ENCODE data around the gene KRT15. TPM values are rescaled to one million over a fixed set of nuclear protein-coding genes. Genes with fewer than 3 reads are reported as not detected.

Gene KRT15
- total RNA-seq, 6 experiments from 2014 or later: not detected

GRCh38 chr17:41531993-41532392 lies 13.3 kb upstream of the KRT15 start:
- DNase-seq (no peak), ATAC-seq (no peak)
- Histone ChIP-seq H3K9me3 (no peaks in the 10 kb centered on the region), H3K4me3 (no peak overlapping the region), H3K36me3 (no peaks in the 10 kb centered on the region), H3K4me1 (no peaks in the 10 kb centered on the region), H3K27me3 (peaks cover 0 to 8% of the 10 kb centered on the region in 2 donors), H3K27ac (no peak overlapping the region)
- TF ChIP-seq POLR2A (IDR thresholded peaks at IDR 0.05): no peak
- TF ChIP-seq, protein P1, sequence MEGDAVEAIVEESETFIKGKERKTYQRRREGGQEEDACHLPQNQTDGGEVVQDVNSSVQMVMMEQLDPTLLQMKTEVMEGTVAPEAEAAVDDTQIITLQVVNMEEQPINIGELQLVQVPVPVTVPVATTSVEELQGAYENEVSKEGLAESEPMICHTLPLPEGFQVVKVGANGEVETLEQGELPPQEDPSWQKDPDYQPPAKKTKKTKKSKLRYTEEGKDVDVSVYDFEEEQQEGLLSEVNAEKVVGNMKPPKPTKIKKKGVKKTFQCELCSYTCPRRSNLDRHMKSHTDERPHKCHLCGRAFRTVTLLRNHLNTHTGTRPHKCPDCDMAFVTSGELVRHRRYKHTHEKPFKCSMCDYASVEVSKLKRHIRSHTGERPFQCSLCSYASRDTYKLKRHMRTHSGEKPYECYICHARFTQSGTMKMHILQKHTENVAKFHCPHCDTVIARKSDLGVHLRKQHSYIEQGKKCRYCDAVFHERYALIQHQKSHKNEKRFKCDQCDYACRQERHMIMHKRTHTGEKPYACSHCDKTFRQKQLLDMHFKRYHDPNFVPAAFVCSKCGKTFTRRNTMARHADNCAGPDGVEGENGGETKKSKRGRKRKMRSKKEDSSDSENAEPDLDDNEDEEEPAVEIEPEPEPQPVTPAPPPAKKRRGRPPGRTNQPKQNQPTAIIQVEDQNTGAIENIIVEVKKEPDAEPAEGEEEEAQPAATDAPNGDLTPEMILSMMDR (IDR thresholded peaks at IDR 0.05): no peak
- 40% methylated on average over 1 of the region's 1 CpG for WGBS (ENCODE audit: insufficient coverage, low coverage, low lambda C conversion rate, missing lambda C conversion rate)
- intact Hi-C loops (cut with DNase I): no loop called here

DNA sequence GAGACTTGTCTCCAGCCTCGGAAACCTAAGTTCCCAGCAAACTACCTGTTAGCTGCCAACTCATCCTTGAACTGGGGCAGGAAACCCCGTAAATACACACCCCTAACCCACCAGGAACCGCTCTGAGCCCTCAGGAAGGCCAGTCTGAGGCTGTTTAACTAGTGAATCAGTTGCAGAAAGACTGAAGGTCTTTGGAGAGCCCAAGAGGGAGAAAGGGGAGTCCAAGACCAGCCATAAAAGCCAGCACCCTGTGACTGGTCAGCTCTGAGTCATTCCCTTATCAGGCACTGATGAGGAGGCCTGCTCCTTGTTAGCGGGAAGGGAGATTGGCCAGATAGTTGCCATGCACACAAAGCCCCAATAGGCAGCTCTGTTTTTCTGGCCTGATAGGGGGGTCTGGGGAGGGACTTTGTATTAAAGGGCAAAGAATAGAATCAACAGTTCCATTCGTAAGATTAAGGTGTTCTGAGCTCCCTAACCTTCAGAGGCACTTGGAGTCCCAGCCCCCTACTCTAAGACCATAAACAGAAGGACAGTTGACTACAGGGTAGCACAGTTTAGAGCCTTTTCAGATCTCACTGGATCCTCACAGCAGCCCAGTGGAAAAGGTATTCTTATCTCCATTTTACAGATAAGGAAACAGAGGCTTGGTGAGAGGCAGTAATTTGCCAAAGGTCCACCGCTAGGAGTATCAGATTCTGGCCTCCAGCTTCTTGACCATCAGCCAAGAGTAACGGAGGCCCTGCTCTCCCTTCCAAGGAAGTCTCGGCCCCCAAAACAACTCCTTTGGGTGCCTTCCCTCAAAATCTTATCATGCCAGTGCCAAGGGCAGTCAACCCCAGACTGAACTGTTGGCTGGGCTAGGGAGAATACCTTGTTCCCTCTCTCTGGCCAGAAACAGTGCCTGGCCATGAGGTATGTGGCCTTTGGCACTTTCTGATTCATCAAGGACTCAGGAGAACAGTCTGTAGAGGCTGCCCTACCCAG lies 11.7 kb upstream of the KRT15 start:
- WGBS (ENCODE audit: insufficient coverage, low coverage, low lambda C conversion rate, missing lambda C conversion rate): 42% methylated on average over 6 of the region's 8 CpGs
- H3K9me3 ChIP-seq: no peaks in the 10 kb centered on the region
- H3K36me3 ChIP-seq: no peaks in the 10 kb centered on the region
- no peak overlapping the region for H3K27ac ChIP-seq
- TF ChIP-seq POLR2A (IDR thresholded peaks at IDR 0.05): no peak
- TF ChIP-seq, protein P1 (IDR thresholded peaks at IDR 0.05): no peak
- DNase-seq (no peak), ATAC-seq (peak in 1 of 4 donors; percentile 14)
- no peaks in the 10 kb centered on the region for H3K4me1 ChIP-seq
- no peak overlapping the region for H3K4me3 ChIP-seq
- H3K27me3 ChIP-seq: peaks cover 0 to 8% of the 10 kb centered on the region in 2 donors
- intact Hi-C loops (cut with DNase I): no loop called here

GRCh38 chr17:41529491-41529915 lies 10.8 kb upstream of the KRT15 start:
- no peaks in the 10 kb centered on the region for H3K36me3 ChIP-seq
- H3K9me3 ChIP-seq: no peaks in the 10 kb centered on the region
- no peak for TF ChIP-seq POLR2A (IDR thresholded peaks at IDR 0.05)
- TF ChIP-seq, protein P1 (IDR thresholded peaks at IDR 0.05): no peak
- no peak for DNase-seq
- intact Hi-C loops (cut with DNase I): no loop called here
- WGBS (ENCODE audit: insufficient coverage, low coverage, low lambda C conversion rate, missing lambda C conversion rate): 58% methylated on average over 5 of the region's 5 CpGs
- H3K4me3 ChIP-seq: no peak overlapping the region
- H3K4me1 ChIP-seq: no peaks in the 10 kb centered on the region
- no peak overlapping the region for H3K27ac ChIP-seq
- H3K27me3 ChIP-seq: peaks cover 0 to 8% of the 10 kb centered on the region in 2 donors
- ATAC-seq: no peak

DNA sequence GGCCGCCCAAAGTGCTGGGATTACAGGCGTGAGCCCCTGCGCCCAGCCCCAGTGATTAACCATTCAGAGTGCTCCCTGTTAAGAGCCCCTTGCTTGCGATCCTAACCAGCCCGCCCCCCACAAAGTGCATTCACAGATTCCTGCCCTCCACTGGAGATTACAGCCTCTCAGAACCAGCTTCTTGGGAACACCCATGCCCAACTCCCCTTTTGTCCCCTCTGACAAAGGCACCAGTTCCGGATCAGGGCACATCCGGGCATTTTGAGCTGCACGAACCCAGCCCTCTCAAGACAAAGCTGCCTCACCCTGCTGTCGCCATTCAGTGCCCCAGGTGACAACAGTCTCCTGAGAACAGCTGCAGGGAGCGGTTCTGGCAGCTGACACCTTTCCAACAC lies 10.3 kb upstream of the KRT15 start:
- intact Hi-C loops (cut with DNase I): no loop called here
- ATAC-seq (no peak), DNase-seq (no peak)
- Histone ChIP-seq H3K27ac (no peak overlapping the region), H3K27me3 (peaks cover 0 to 8% of the 10 kb centered on the region in 2 donors), H3K9me3 (no peaks in the 10 kb centered on the region), H3K4me3 (no peak overlapping the region), H3K4me1 (no peaks in the 10 kb centered on the region), H3K36me3 (no peaks in the 10 kb centered on the region)
- WGBS (ENCODE audit: insufficient coverage, low coverage, low lambda C conversion rate, missing lambda C conversion rate): 38% methylated on average over 4 of the region's 10 CpGs
- TF ChIP-seq POLR2A (IDR thresholded peaks at IDR 0.05): no peak

Measured in right lobe of liver (tissue), 6 donors.